ENCODE measurements around the gene BAZ2A.
"Not testable (repeated sequence)": the region's sequence is repeated elsewhere in the genome, so short reads cannot be mapped to it uniquely, and the experiment has no call there.

Gene BAZ2A

DNA sequence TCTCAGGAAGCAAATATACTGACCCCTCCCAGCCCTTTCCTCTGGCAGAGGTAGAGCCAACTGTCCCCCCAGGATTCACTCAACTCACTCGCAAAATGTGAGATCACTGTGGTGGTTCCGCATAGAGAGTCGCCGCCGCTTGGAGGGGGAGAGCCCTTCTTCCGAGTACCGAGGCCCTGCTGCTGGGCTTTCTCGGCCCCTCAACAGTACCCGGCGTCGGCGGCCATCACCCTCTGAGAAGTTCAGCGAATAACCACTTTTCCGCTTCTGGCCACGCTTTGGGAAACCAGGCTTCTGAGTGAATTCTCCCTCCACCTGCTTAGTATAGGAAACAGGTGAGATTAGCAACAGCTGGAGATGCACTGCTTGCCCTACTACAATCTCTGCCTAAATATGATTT lies 31.1 kb downstream of the BAZ2A start:
- no peak for DNase-seq (ENCODE audit: low read depth in 3 of 3)

- no peak for DNase-seq (ENCODE audit: low read depth in 3 of 3)
Measured at GRCh38 chr12:56596815-56597214, 33.3 kb downstream of the BAZ2A start.

DNA sequence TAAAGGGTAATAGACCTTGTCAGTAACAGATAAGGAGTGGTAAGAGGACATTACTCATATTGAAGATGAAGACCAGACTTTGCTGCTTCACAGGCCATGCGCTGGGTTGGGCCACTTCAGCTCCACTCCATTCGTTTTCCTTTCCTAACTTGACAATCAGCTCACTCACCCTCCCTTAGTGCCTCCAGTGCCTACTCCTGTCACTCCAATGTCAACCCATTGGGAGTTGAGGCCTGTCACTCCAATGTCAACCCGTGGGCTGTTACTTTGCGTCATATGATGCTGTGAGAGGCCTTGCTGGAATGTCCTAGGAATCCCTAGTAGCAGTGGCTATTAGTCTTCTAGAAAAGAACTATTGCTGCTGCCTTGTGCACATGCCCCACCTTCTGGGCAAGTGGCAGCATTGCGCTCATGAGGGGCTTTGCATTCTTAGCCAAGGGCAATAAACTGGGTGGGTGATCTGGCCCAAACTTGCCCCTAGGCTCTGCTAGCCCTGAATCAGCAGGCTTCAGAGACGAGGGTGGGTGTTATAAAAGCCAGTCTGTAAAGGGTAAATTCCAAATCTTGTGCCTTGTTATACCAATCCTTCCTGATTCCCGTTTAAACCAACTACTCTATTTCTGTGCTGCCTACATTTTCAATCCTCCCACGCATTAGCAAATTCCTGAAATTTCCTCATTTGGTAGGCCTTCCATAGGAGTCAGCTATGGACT lies 36.1 kb downstream of the BAZ2A start:
- peak; percentile 25 to 45 (median 44) for DNase-seq (ENCODE audit: low read depth in 3 of 3)

GRCh38 chr12:56591961-56592360 lies 38.2 kb downstream of the BAZ2A start:
- DNase-seq (ENCODE audit: low read depth in 3 of 3) = no peak

- no peak for DNase-seq (ENCODE audit: low read depth in 3 of 3)
Measured at GRCh38 chr12:56591126-56591525, 39.0 kb downstream of the BAZ2A start.

GRCh38 chr12:56590237-56590830 lies 39.8 kb downstream of the BAZ2A start:
- DNase-seq (ENCODE audit: low read depth in 3 of 3) = no peak

DNA sequence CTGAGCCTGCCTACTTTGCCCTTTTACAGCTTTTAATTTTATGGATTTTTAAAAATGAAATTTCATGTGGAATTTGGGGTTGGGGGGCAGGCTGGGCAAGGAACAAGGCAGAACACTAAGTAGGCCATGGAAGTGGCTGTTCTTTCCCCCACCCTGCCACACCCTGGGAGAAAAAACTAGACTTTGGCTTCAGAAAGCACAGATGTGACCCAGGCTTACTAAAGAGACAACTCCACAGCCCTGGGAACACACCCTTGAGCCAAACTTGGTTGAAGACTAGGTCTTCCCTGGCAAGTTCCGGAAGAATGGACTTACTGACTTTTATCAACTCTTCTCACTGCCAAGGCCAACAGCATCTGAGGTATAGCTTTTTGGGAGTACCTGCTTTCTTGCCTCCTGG lies 40.3 kb downstream of the BAZ2A start:
- no peak for DNase-seq (ENCODE audit: low read depth in 3 of 3)

DNA sequence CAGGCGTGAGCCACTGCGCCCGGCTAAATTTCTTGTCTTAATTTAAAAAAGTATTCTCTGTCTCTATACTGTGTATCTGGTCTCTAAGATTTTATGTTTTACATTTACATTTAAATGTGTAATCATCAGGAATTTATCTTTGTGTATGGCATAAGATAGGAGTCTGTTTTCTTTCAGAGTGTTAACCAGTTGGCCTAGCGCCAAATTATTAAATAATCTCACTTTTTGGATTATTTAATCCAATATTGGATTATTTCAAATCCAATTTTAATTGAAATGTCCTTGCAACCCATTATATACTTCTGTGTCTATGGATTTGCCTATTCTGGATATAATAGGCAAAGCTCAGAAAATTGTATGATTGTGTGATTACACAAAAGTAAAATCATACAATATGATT lies 45.0 kb downstream of the BAZ2A start:
- no peak for DNase-seq (ENCODE audit: low read depth in 3 of 3)

- no peak for DNase-seq (ENCODE audit: low read depth in 3 of 3)
Measured at GRCh38 chr12:56581418-56582145, 48.5 kb downstream of the BAZ2A start.

DNA sequence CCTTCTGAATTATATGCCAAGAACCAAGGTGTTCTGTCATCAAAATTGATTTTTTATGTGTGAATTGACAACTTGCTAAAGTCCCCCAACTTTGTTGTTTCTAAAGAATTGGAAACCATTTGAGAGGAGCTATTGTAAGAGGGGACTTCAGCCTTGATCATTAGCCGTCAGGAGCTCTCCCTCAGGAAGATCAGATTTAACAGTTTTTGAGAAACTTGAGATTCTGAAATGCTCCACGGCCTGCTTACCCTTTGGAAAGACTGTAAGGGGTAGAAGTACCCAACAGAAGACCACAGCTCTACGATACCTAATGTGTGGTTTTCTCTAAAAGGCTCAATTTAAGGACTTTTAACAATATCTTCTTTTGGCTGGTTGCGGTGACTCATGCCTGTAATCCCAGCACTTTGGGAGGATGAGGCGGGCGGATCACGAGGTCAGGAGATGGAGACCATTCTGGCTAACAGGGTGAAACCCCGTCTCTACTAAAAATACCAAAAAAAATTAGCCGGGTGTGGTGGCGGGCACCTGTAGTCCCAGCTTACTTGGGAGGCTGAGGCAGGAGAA lies 51.1 kb downstream of the BAZ2A start:
- DNase-seq (ENCODE audit: low read depth in 3 of 3) = no peak

DNA sequence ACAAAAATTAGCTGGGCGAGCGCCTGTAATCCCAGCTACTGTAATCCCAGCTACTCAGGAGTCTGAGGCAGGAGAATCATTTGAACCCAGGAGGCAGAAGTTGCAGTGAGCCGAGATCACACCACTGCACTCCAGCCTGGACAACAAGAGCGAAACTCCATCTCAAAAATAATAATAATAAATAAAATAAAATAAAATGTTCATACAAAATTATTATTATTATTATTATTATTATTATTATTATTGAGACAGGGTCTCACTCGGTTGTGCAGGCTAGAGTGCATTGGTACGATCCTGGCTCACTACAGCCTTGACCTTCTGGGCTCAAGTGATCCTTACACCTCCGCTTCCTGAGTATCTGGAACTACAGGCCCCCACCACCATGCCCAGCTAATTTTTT lies 52.9 kb downstream of the BAZ2A start:
- not testable (repeated sequence) for DNase-seq (ENCODE audit: low read depth in 3 of 3)

GRCh38 chr12:56574210-56574609 lies 55.9 kb downstream of the BAZ2A start:
- no peak for DNase-seq (ENCODE audit: low read depth in 3 of 3)

DNA sequence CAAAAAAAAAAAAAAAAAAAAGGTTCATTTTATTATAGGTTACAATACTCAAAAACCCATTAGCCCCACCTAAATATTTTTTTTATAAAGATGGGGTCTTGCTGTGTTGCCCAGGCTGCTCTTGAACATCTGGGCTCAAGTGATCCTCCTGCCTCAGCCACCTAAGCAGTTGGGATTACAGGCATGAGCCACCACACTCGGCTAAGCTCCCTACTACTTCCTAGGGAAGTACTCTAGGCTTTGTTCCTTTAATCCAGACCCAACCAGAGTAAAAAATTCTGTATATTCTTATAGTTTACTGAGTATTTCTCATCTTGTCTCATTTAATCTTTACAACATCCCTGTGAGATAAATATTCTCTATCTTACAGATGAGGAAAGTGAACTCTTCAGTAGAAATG lies 57.8 kb downstream of the BAZ2A start:
- DNase-seq (ENCODE audit: low read depth in 3 of 3) = no peak

DNA sequence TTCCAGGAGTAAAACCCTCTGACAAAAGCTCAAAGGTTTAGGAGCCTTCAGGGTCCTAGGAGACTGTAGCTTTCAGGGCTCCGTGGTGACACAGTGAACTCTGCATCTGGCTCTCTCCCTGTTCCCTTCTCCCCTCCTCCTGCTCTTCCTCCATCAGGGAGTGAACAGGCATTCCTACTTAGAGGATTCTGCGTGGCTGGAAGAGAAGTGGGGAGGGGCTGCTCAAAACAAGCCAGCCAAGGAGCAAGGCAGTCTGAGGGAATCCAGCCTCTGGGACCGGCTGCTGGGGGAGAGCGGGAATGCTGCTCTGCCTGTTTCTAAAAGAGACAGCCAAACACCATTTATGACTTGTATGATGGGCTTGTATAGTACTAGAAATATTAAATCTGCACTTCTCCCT lies 59.0 kb downstream of the BAZ2A start:
- DNase-seq (ENCODE audit: low read depth in 3 of 3) = no peak

- DNase-seq (ENCODE audit: low read depth in 3 of 3) = no peak
Measured at GRCh38 chr12:56568146-56568545, 62.0 kb downstream of the BAZ2A start.

GRCh38 chr12:56565510-56566101 lies 64.5 kb downstream of the BAZ2A start:
- peak in 2 of 3 experiments; percentile 11 to 28 for DNase-seq (ENCODE audit: low read depth in 3 of 3)

GRCh38 chr12:56551070-56551469 lies 79.1 kb downstream of the BAZ2A start:
- no peak for DNase-seq (ENCODE audit: low read depth in 3 of 3)

- DNase-seq (ENCODE audit: low read depth in 3 of 3) = no peak
Measured at GRCh38 chr12:56546680-56547079, 83.4 kb downstream of the BAZ2A start.

Measured in stimulated activated CD4-positive, alpha-beta T cell treated with anti-CD3 and anti-CD28 coated beads, TNF-alpha, amount 100 ng/mL, for 24 hours (primary cell).